H1 (cell line): ENCODE results near the gene POLA1. TPM values are rescaled to one million over a fixed set of nuclear protein-coding genes. Genes with fewer than 3 reads are reported as not detected.

Source experiments
- SIN3A ChIP-seq, 2 experiments: IDR thresholded peaks in 1 of 2; conservative IDR thresholded peaks in 1 of 2; 2 replicates each; pipeline ENCODE4 v1.6.1; 2011 to 2012; ENCODE audit warnings: low read length in 2 of 2, improper control_type of control experiment in 1 of 2, low read depth in 1 of 2, mild to moderate bottlenecking in 1 of 2
- polyA plus RNA-seq, 7 experiments: library from polyadenylated mRNA; depleted of rRNA in 3 of 7; stranded (reverse) in 5 of 7; unstranded in 2 of 7; fragments of >200 nt in 5 of 7; fragments of 200-250 nt in 2 of 7; gene quantifications; 1 replicate in 5 of 7; 2 replicates in 1 of 7; 4 replicates in 1 of 7; pipeline versions ENCODE4 v1.2.1 to v1.2.3, GENCODE V29; 2011 to 2013; ENCODE audit warnings: missing spikeins in 2 of 7, mixed read lengths in 2 of 7
- total RNA-seq: library from RNA; stranded (reverse); fragmentation: NEBNext Ultra II Directional; extraction: Animal tissue kit (Norgen Biotek cat#: 25700); gene quantifications from 2 replicates; pipeline ENCODE4 v1.2.1, GENCODE V29; 2021

POLA1 gene
- total and polyA plus RNA-seq, 2 of the 8 experiments (the other 6 are each of a cell fraction or from before 2014, with no cell fraction given), result 5.6 to 34.9 TPM

- TF ChIP-seq SIN3A (conservative IDR thresholded peaks at IDR 0.05 in 1 of 2, IDR thresholded peaks at IDR 0.05 in 1 of 2; ENCODE audit: low read depth in 1 of 2, low read length in 2 of 2), result no peak
- TF ChIP-seq, all 59 proteins: peak for 0
These were observed 335.0 kb downstream of the POLA1 start (continued) for GRCh38 chrX:25028726-25029125.
